ENCODE measurements around the gene LRRC3.
"Not testable (repeated sequence)": the region's sequence is repeated elsewhere in the genome, so short reads cannot be mapped to it uniquely, and the experiment has no call there.

The LRRC3 gene

GRCh38 chr21:44495611-44496563 lies 40.6 kb downstream of the LRRC3 start:
- DNase-seq (ENCODE audit: low read depth in 2 of 3, low spot score in 2 of 3): no peak

DNA sequence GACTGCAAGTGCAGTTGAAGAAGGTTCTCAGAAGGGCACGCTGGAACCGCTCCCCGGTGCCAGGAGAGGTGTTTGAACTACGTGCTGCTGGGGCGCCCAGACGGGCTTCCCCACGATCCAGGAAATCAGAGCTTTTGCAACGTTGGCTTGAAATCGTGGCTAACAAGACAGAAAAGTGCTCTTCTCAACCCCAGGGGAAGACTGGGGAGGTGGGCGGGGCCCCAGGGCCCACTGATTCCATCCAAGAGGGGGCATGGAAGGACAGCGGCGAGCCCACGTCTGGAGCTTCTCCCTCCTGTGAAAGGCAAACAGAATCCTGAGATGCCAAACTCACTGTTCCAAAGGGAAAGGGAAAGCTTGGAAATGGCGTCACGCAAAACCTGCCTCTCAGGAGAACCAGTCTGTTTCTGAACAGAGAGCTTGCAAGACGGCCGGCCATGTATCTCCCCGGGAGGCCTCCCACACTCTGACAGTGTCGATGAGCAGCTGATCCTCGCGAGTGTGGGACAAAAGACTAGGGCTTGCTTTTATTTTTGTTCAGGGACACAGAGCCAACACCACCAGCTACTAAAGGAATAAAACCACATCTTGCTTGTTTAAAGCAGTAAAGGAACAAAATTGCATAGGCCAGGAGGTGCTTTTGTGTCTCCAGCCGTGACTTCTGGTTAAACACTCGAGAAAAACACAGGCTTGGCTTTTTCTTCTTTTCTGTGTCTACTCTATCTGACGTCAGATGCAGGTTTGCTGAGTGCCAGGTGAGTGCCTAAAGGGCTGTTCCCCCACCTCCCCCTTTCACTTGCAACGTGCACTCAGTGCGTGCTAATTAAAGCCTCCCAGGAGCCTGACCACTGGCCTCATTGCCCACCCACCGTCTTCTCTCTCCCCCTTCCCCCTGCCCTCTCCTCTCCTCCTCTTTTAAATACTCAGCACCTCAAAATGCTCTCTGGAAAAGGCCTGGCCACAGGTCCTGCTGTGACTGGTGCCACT lies 41.5 kb downstream of the LRRC3 start:
- no peak for DNase-seq (ENCODE audit: low read depth in 2 of 3, low spot score in 2 of 3)

GRCh38 chr21:44497703-44498126 lies 42.4 kb downstream of the LRRC3 start:
- no peak for DNase-seq (ENCODE audit: low read depth in 2 of 3, low spot score in 2 of 3)

GRCh38 chr21:44498280-44499210 lies 43.2 kb downstream of the LRRC3 start:
- DNase-seq (ENCODE audit: low read depth in 2 of 3, low spot score in 2 of 3): no peak

- DNase-seq (ENCODE audit: low read depth in 2 of 3, low spot score in 2 of 3): no peak
Observed at GRCh38 chr21:44499211-44499560, 43.9 kb downstream of the LRRC3 start.

DNA sequence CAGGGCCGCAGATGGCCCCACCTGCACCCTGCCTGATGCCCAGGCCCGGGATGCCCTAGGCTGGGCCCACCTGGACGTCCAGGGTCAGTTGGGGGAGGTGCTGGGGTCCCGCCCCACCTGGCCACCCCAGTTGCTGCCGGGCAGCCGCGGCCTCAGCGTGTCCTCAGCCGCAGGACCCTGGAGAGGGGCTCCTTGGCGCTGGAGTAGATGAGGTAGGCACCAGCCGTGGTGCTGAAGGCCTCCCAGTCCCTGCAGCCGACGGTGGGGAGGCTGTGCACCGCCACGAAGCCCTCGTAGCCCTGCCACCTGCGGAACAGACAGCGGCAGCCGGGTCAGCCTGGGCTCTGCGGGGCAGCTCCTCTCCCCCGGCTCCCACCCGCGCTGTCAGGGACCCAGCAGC lies 44.3 kb downstream of the LRRC3 start:
- no peak for DNase-seq (ENCODE audit: low read depth in 2 of 3, low spot score in 2 of 3)

DNA sequence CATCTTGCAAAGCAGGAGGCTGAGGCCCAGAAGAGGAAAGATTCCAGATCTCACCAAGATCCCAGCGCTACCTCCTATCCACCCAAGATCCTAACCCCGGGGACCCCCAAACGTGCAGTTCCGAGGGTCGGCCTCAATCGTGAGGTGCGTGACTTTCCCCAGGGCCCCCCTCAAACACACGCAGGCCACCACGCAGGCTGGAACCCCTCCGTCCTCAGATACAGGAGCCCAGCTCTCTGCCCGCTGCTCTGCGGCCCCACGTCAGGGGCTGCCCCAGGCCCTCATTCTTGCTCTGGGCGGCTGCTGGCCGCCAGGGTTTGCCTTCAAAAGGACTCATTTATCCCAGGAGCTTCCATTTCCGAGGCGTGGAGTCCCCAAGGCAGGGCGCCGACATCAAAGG lies 44.8 kb downstream of the LRRC3 start:
- no peak for DNase-seq (ENCODE audit: low read depth in 2 of 3, low spot score in 2 of 3)

DNA sequence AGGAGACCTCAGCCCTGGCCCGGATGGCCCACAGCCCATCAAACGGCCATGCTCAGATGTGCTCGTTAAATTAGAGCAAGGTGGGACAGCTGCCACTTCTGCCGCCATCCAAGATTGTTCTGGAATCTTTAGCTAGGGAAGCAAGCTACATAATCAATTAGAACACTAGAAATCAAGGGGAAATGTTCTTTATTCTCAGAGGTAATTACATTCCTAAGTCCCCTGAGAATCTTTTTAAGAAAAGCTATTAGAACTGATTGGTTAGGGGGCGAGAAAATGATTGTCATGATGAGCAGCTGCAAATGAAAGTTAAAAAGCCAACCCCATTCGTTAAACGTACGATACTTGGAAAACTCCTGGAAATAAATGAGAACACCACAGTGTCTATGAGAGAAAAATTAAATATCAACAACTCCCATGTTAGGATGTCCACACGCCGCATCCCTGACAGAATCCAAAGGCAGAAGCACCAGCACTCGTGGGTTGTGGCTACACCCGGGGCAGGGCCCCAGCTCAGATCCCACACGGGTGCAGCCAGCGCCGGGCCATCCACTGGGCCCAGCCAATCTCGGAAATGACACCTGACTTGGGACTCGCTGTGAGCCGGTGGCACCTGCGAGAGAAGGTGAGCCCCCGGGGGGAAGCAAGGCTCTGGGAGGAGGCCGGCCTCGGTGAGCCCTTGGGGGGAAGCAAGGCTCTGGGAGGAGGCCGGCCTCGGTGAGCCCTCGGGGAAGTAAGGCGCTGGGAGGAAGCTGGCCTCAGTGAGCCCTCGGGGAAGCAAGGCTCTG lies 47.1 kb downstream of the LRRC3 start:
- DNase-seq (ENCODE audit: low read depth in 2 of 3, low spot score in 2 of 3): no peak

DNA sequence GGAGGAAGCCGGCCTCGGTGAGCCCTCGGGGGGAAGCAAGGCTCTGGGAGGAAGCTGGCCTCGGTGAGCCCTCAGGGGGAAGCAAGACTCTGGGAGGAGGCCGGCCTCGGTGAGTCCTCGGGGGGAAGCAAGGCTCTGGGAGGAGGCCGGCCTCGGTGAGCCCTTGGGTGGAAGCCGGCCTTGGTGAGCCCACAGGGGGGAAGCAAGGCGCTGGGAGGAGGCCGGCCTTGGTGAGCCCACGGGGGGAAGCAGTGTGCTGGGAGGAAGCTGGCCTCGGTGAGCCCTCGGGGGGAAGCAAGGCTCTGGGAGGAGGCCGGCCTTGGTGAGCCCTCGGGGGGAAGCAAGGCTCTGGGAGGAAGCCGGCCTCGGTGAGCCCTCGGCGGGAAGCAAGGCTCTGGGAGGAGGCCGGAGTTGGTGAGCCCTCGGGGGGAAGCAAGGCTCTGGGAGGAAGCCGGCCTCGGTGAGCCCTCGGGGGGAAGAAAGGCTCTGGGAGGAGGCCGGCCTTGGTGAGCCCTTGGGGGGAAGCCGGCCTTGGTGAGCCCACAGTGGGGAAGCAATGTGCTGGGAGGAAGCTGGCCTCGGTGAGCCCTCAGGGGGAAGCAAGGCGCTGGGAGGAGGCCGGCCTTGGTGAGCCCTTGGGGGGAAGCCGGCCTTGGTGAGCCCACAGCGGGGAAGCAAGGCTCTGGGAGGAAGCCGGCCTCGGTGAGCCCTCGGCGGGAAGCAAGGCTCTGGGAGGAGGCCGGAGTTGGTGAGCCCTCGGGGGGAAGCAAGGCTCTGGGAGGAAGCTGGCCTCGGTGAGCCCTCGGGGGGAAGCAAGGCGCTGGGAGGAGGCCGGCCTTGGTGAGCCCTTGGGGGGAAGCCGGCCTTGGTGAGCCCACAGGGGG lies 47.9 kb downstream of the LRRC3 start:
- DNase-seq (ENCODE audit: low read depth in 2 of 3, low spot score in 2 of 3): not testable (repeated sequence)

DNA sequence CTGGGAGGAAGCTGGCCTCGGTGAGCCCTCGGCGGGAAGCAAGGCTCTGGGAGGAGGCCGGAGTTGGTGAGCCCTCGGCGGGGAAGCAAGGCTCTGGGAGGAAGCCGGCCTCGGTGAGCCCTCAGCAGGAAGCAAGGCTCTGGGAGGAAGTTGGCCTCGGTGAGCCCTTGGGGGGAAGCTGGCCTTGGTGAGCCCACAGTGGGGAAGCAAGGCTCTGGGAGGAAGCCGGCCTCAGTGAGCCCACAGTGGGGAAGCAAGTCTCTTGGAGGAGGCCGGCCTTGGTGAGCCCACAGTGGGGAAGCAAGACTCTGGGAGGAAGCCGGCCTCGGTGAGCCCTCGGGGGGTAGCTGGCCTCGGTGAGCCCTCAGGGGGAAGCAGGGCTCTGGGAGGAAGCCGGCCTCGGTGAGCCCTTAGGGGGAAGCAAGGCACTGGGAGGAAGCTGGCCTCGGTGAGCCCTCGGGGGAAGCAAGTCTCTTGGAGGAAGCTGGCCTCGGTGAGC lies 48.6 kb downstream of the LRRC3 start:
- no peak for DNase-seq (ENCODE audit: low read depth in 2 of 3, low spot score in 2 of 3)

DNA sequence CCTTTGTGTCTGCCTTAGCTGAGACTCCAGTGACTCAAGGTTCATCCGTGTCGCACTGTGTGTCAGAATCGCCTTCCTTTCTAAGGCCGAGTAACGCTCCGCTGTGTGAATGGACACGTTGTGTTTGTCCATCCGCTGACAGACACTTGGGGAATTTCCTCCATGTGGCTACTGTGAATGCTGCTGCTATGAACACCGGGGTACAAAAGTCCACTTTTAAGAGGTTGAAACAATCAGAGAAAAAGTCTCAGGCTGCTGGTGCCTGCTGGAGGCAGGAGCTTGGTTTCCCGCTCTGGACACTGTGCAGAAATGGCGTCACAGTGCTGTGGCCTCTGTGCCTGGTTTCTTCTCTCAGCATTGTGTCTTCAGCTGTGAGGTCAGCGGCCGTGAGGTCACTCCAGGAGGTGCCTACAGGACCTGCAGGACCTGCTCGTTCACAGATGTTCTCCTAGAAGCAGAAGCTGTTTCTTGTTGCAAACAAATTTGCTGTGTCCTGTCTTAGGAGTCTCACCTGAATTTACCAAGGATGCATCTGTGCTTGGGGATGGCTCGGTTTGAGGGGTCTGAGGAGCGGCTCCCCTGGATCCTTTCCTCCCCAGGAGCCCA lies 50.5 kb downstream of the LRRC3 start:
- no peak for DNase-seq (ENCODE audit: low read depth in 2 of 3, low spot score in 2 of 3)

DNA sequence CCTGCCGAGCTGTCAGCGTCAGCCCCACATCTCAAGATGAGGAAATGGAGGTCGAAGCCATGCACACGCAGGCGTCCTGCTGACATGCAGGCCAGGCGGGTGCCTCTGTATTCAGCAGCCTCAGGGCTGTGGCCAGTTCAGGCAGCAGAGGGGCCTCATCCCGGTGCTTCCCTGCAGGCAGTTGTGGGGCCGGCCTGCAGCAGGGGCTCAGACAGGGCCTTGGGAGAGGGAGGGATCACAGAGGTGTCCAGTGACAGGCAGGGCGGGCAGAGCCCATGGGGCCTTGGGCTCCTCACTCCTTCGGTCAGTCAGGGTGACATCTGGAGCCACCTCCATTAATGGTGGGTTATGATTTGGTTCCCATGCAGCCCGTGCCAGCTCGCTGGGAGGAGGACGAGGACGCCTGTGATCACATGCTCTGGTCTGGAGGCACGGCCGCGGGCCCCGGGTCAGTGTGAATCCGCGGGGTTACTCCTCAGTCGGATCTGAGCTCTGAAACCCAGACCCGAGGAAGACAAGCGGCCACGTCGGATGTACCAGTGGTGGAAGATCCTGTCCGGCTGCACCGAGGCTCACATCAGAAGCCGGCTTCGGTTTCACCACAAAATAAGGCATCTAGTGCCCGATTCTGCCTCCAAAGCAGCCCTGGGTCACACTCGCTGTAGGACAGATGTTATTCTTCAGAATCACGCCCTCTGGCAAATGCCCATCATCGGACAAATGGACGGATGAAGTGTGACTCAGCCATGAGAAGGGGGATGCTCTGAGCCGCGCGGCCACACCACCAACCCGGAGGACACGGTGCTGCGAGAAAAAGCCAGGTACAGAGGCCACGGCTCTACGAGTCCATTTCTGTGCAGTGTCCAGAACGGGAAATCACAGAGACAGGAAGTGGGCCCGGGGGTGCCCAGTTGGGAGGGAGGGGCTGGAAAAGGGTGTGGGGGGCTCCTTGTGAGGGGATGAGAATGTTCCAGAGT lies 51.3 kb downstream of the LRRC3 start:
- no peak for DNase-seq (ENCODE audit: low read depth in 2 of 3, low spot score in 2 of 3)

GRCh38 chr21:44507673-44508425 lies 52.5 kb downstream of the LRRC3 start:
- DNase-seq (ENCODE audit: low read depth in 2 of 3, low spot score in 2 of 3): no peak

GRCh38 chr21:44508426-44508710 lies 53.1 kb downstream of the LRRC3 start:
- no peak for DNase-seq (ENCODE audit: low read depth in 2 of 3, low spot score in 2 of 3)

- no peak for DNase-seq (ENCODE audit: low read depth in 2 of 3, low spot score in 2 of 3)
Observed at GRCh38 chr21:44508711-44509445, 53.6 kb downstream of the LRRC3 start.

GRCh38 chr21:44509539-44509938 lies 54.2 kb downstream of the LRRC3 start:
- no peak for DNase-seq (ENCODE audit: low read depth in 2 of 3, low spot score in 2 of 3)

All from activated CD8-positive, alpha-beta memory T cell treated with anti-CD3 and anti-CD28 coated beads for 48 hours (primary cell).